HAP-1 (cell line): ENCODE data around the gene REG4.
A peak's percentile ranks its signal among the peaks of the same experiment; 100 is the strongest.
"Not testable (repeated sequence)": the region's sequence is repeated elsewhere in the genome, so short reads cannot be mapped to it uniquely, and the experiment has no call there.

Experiments used
- DNase-seq, 2 experiments: peaks; one replicate each; pipeline ENCODE4 v3.0.0-alpha.2; 2016 to 2020; ENCODE audit warnings: low spot score in 2 of 2
- H3K27me3 ChIP-seq: fragments of 250-450 bp; sonication (Bioruptor Pico); 2 replicates; pipeline ENCODE4 v1.5.1; 2020; ENCODE audit warnings: low read depth, mild to moderate bottlenecking, moderate library complexity
- H3K36me3 ChIP-seq: fragments of 250-450 bp; sonication (Bioruptor Pico); replicated peaks from 2 replicates; pipeline ENCODE4 v1.5.1; 2020; ENCODE audit warnings: mild to moderate bottlenecking
- H3K4me1 ChIP-seq: fragments of 250-450 bp; sonication (Bioruptor Pico); 2 replicates; pipeline ENCODE4 v1.5.1; 2020; ENCODE audit warnings: mild to moderate bottlenecking
- H3K4me3 ChIP-seq: fragments of 250-450 bp; sonication (Bioruptor Pico); 2 replicates; pipeline ENCODE4 v1.5.1; 2020; ENCODE audit warnings: mild to moderate bottlenecking, moderate library complexity
- H3K9me3 ChIP-seq: fragments of 250-450 bp; sonication (Bioruptor Pico); 2 replicates; pipeline ENCODE4 v1.5.1; 2020; ENCODE audit warnings: mild to moderate bottlenecking, moderate library complexity
- in situ Hi-C: fragments of 300-500 bp; cut with MboI; formaldehyde crosslinking; loops from 3 replicates; pipeline ENCODE4 v1.14.3; 2020; ENCODE audit warnings: low sequenced_read_pairs, inconsistent platforms, mixed read lengths

Gene REG4

GRCh38 chr1:119799003-119799402 lies 12.3 kb downstream of the REG4 start:
- H3K36me3 ChIP-seq, result no peaks in the 10 kb centered on the region
- no peaks in the 10 kb centered on the region for H3K9me3 ChIP-seq
- no peak overlapping the region for H3K4me3 ChIP-seq
- in situ Hi-C loops, result no loop called here
- H3K4me1 ChIP-seq, result no peaks in the 10 kb centered on the region
- no peak for DNase-seq
- H3K27me3 ChIP-seq, result no peaks in the 10 kb centered on the region

GRCh38 chr1:119797606-119798005 lies 13.7 kb downstream of the REG4 start:
- Histone ChIP-seq H3K27me3 (no peaks in the 10 kb centered on the region), H3K4me3 (no peak overlapping the region), H3K36me3 (no peaks in the 10 kb centered on the region), H3K4me1 (no peaks in the 10 kb centered on the region), H3K9me3 (no peaks in the 10 kb centered on the region)
- in situ Hi-C loops, result no loop called here
- DNase-seq, result no peak

- in situ Hi-C loops, result no loop called here
- H3K9me3 ChIP-seq, result no peaks in the 10 kb centered on the region
- H3K4me3 ChIP-seq, result no peak overlapping the region
- H3K36me3 ChIP-seq, result no peaks in the 10 kb centered on the region
- DNase-seq, result no peak
- no peaks in the 10 kb centered on the region for H3K4me1 ChIP-seq
- no peaks in the 10 kb centered on the region for H3K27me3 ChIP-seq
Measured at GRCh38 chr1:119797162-119797561, 14.1 kb downstream of the REG4 start.

- Histone ChIP-seq H3K27me3 (no peaks in the 10 kb centered on the region), H3K4me3 (no peak overlapping the region), H3K9me3 (no peaks in the 10 kb centered on the region), H3K4me1 (peaks cover 5% of the 10 kb centered on the region), H3K36me3 (no peaks in the 10 kb centered on the region)
- in situ Hi-C loops, result no loop called here
- no peak for DNase-seq
Measured at GRCh38 chr1:119795261-119796200, 15.7 kb downstream of the REG4 start.

GRCh38 chr1:119794876-119795240 lies 16.4 kb downstream of the REG4 start:
- in situ Hi-C loops, result no loop called here
- Histone ChIP-seq H3K27me3 (no peaks in the 10 kb centered on the region), H3K9me3 (no peaks in the 10 kb centered on the region), H3K4me1 (peaks cover 10% of the 10 kb centered on the region), H3K36me3 (no peaks in the 10 kb centered on the region), H3K4me3 (no peak overlapping the region)
- no peak for DNase-seq

GRCh38 chr1:119794230-119794875 lies 16.9 kb downstream of the REG4 start:
- Histone ChIP-seq H3K36me3 (no peaks in the 10 kb centered on the region), H3K27me3 (no peaks in the 10 kb centered on the region), H3K4me1 (peaks cover 10% of the 10 kb centered on the region), H3K4me3 (no peak overlapping the region), H3K9me3 (no peaks in the 10 kb centered on the region)
- in situ Hi-C loops, result no loop called here
- DNase-seq, result no peak

- DNase-seq, result no peak
- in situ Hi-C loops, result no loop called here
- H3K4me3 ChIP-seq, result no peak overlapping the region
- no peaks in the 10 kb centered on the region for H3K36me3 ChIP-seq
- H3K4me1 ChIP-seq, result peaks cover 10% of the 10 kb centered on the region
- no peaks in the 10 kb centered on the region for H3K9me3 ChIP-seq
- no peaks in the 10 kb centered on the region for H3K27me3 ChIP-seq
Measured at GRCh38 chr1:119791377-119791776, 19.9 kb downstream of the REG4 start.

GRCh38 chr1:119790451-119791198 lies 20.6 kb downstream of the REG4 start:
- in situ Hi-C loops, result no loop called here
- Histone ChIP-seq H3K9me3 (no peaks in the 10 kb centered on the region), H3K4me1 (peaks cover 10% of the 10 kb centered on the region), H3K4me3 (no peak overlapping the region), H3K27me3 (no peaks in the 10 kb centered on the region), H3K36me3 (no peaks in the 10 kb centered on the region)
- DNase-seq, result peak in 1 of 2 experiments; percentile 11

- no peaks in the 10 kb centered on the region for H3K36me3 ChIP-seq
- H3K9me3 ChIP-seq, result no peaks in the 10 kb centered on the region
- no peak for DNase-seq
- in situ Hi-C loops, result no loop called here
- H3K4me1 ChIP-seq, result peaks cover 10% of the 10 kb centered on the region
- H3K27me3 ChIP-seq, result no peaks in the 10 kb centered on the region
- no peak overlapping the region for H3K4me3 ChIP-seq
Measured at GRCh38 chr1:119787776-119788175, 23.5 kb downstream of the REG4 start.

- H3K9me3 ChIP-seq, H3K27me3 ChIP-seq, in situ Hi-C loops, H3K36me3 ChIP-seq, H3K4me3 ChIP-seq, DNase-seq: not testable (repeated sequence)
- H3K4me1 ChIP-seq, result peaks cover 10% of the 10 kb centered on the region
Measured at GRCh38 chr1:119786473-119787050, 24.7 kb downstream of the REG4 start.

- in situ Hi-C loops, DNase-seq: not testable (repeated sequence)
Measured at GRCh38 chr1:119786046-119786445, 25.2 kb downstream of the REG4 start.

GRCh38 chr1:119784191-119784781 lies 27.0 kb downstream of the REG4 start:
- H3K36me3 ChIP-seq, result no peaks in the 10 kb centered on the region
- H3K9me3 ChIP-seq, result no peaks in the 10 kb centered on the region
- H3K27me3 ChIP-seq, result no peaks in the 10 kb centered on the region
- H3K4me3 ChIP-seq, result no peak overlapping the region
- no peaks in the 10 kb centered on the region for H3K4me1 ChIP-seq
- no peak for DNase-seq
- in situ Hi-C loops, result no loop called here

More at GRCh38 chr1:119786046-119786445, 25.2 kb downstream of the REG4 start:
- H3K4me1 ChIP-seq, H3K9me3 ChIP-seq, H3K4me3 ChIP-seq, H3K36me3 ChIP-seq, H3K27me3 ChIP-seq: not testable (repeated sequence)
